CD4-positive, alpha-beta T cell treated with Interleukin-4 for 4 hours (primary cell): Measurements from ENCODE around the gene GSTT4.
"Not testable (repeated sequence)": the region's sequence is repeated elsewhere in the genome, so short reads cannot be mapped to it uniquely, and the experiment has no call there.

Source experiments
- DNase-seq: peaks from one replicate; pipeline ENCODE4 v3.0.0-alpha.2; 2020

Gene GSTT4

DNA sequence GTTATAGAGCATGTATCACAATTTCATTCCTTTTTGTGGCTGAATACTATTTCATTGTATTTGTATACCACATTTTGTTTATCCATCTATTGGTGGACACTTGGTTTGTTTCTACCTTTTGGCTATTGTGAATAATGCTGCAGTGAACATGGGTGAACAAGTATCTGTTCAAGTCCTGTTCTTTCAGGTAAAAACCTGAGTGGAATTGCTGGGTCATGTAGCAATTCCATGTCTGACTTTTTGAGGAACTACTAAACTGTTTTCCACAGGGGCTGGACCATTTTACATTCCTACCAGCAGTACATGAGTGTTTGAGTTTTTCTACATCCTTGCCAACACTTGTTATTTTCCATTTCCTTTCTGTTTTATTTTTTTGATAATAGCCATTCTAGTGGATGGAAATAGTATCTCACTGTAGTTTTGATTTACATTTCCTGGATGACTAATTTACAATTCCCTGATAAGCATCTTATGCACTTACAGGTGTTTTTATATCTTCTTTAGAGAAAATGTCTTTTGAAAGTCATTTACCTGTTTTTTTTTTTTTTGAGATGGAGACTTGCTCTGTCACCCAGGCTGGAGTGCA lies 18.0 kb upstream of the GSTT4 start:
- DNase-seq = peak; percentile 13

DNA sequence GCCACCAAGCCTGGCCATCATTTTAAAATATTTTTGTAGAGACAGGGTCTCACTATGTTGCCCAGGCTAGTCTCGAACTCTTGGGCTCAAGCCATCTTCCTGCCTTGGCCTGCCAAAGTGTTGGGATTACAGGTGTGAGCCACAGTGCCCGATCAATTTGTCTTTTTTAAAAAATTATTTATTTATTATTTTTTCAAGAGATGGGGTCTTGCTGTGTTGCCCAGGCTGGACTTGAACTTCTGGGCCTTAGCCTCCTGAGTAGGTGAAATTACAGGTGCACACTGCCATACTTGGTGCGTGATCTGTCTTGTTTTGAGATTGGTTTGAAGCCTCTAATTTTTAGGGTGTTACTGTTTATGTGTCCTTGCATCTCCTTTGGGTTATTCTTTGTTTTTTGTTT lies 16.1 kb upstream of the GSTT4 start:
- no peak for DNase-seq

DNA sequence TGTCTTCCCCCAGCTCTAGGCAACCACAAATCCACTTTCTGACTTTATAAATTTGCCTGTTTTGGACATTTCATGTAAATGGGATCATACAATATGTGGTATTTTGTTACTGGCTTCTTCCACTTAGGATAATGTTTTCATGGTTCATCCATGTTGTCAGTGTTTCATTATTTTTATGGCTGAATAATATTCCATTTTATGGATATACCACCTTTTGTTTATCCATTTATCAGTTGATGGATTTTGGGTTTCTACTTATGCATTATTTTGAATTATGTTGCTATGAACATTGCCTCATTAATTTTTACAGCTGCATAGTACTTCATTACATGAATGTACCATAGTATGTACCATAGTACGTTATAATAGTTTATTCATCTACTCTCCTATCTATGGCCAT lies 10.9 kb upstream of the GSTT4 start:
- no peak for DNase-seq

DNA sequence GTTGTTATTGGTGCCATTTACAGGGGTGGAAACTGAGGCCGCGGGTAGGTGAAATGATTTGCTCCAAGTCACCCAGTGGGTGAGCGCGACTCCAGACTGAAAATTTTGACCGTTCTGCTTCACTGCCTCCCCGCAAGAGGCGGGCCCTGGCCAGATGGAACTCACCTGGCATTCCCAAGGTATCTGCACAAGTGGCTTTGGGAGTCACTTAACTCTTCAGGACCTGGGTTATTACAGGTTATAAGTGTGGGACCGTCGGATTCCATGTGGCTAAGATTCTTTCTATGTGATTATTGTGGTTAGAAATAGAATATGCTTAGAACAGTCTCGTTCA lies 6.4 kb upstream of the GSTT4 start:
- DNase-seq = no peak

DNA sequence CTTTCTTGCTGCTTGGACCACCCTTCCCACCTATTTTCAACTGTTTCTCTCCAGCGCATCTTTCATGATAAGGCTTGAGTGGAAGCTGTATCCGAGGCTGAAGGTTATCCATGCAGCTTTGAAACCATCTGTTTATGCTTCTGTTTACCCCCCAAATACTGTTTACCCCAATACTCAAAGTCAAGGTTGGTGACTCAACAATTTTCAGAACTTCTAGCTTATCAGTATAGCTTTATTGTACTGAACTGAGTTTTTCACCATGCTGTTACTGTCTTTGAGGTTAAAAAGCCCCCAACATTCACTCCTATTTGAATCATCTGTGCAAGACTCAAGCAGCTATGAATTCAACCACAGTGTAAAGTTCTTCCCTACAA lies 4.8 kb upstream of the GSTT4 start:
- DNase-seq = no peak

DNA sequence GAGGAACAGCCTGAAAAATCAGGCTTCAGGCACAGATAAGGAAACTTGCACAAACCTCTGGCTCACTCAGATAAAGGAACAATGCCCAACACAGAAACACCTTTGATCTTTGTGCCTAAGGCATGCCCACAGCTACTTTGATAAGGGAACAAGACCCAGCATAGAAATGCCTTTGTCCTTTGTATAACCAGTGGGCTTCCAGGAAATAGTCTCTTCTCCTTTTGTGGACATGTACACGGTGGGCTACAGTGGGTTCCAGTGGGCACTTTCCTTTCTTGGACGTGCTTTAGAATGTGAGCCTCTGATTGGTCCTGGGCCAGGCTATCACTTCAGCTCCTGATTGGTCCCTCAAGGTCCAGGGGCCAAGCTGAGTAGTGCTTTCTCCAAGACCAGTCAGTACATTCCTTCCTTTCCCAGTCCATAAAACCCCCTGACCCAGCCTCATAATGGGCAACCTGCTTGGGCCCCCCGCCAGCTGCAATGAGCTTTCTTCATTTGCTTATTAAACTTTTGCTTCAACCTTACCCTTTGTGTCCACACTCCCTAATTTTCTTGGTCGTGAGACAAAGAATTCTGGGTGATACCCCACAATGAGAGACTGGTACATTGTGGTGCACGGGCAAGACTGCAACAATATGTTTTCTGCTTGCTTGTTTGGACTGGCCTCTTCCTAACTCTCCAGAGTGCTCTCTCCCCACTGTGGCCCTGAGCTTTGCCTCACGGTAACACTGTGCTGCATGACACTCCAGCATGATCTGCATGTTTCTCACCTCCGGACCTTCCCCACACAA lies 4.2 kb upstream of the GSTT4 start:
- no peak for DNase-seq

DNA sequence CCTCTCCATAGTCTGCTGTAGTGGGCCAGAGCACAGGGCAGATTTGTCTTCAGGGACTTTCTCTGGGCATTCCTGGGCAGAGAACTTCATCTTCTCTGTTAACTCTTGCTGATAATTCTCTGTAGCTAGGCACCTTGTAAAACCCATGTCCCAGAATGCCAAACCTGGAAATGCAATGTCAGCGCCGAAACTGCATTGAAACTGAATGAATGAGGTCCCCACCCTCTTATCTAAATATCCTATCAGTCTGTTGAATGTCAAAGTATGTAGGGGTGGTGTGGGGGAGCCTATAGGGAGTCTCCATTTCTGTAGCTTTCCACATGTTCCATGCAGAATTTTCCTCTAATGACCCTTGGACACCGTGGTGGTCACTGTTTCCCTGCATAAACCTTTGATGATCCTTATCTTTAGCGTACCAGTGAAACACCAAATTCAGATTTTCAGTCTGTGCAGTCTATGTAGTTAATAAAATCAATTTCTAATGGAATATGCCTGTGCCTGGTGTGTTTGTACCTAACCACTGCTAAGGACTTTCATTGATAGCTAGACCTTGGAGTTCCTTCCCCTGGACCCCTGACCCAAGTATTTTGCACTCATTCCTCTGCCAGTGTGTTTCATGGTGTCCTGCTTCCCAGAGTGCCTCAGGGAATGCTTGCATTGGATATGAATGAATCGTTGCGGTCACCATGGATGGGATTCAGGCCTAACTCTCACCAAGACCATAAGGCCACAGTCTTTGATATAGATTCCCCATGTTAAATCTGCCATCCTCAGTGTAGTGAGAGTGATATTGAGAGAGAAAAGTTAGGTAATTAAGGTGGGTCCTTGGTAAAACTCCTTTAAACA lies 3.4 kb upstream of the GSTT4 start:
- DNase-seq = no peak

DNA sequence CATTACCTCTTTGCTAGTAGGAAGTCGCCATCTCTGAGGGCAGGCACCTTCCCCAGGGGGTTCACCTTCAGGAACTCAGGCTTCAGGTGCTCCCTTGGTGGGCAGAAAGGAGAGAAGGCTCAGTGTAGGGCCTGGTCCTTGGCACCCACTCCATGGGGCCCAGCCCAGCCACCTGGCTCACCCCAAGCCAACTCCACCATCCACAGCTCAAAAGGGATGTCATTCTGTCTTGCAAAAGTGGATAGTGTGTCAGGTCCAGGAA lies 2.7 kb upstream of the GSTT4 start:
- no peak for DNase-seq

DNA sequence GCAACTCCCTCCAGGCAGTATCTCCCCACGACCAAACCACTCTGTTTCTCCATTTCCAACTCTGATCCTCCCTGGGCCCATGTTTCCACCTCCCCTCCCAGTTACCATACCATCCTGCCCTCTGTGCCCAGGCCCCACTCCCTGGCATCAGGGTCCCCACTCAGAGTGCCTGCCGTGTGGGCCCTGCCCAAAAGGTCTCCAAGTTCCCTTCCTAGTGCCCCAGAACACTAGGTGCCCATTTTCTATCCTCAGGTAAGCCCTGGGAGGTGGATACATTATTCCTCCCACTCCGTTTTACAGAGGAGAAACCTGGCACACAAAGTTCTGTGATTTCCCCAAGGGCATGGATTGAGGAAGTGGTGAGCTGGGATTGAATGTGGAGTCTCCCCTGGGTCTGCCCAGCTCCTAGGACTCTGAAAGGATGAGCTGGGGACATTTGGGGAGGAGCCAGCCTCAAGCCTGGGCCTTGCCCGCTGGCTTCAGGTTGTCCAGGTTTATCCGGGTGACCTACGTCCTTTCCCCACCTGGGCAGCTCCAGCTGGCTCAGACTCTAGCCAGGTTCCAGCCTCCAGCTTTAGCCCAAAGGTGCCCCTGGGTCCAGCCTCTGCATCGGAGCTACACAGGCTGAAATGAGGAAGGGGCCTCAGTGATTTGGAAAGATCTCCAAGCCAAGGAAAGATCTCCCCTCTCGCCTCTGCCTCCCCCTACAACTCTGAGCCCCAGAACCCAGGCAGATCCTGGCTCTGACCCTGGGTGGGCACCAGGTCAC lies 2.2 kb upstream of the GSTT4 start:
- no peak for DNase-seq

DNA sequence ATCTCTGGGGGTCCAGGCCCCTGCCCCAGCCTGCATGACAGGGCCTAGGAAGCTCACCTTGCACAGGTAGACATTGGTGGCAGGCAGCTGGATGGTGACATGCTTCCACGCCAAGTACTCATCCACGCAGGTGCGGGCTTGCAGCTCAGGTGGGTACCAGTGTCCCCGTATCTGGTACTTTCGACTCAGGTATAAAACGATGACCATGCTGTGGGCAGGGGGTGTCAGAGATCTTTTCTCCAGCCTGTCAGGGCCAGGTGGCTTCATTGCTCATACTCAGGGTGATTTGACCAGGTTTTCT lies 1.6 kb upstream of the GSTT4 start:
- no peak for DNase-seq

DNA sequence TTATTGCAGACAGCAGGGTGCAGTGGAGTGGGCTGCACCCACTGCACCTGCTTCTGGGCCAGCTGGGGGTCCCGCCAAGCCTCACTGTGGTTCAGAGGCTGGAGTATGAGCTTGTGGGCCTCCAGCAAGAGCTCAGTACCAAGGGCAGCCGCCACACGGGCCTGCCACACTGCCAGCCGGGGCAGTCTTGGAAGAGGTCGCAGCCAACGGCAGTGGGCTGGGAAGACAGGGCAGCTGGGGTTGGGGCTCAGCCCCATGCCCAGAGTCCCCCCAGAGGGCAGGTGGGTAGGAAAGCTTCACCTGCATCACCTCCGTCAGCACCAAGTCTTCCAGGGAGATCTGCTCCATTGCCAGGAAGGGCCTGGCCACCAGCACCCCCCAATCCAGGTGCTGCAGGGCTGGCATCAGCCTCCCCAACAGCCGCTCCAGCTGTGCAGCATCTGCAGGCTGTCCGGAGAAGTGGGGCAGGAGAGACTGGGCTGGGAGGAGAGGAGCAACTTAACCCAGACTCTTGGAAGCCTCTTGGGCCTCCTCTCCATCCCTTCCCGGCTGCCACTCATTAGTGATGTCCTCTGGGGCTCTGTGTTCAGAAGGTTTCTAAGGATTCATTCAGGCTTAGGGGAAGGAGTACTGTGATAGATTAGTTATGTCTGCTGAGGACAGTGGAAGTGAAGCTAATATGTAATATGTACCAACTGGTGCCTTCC lies 1.1 kb upstream of the GSTT4 start:
- DNase-seq = no peak

DNA sequence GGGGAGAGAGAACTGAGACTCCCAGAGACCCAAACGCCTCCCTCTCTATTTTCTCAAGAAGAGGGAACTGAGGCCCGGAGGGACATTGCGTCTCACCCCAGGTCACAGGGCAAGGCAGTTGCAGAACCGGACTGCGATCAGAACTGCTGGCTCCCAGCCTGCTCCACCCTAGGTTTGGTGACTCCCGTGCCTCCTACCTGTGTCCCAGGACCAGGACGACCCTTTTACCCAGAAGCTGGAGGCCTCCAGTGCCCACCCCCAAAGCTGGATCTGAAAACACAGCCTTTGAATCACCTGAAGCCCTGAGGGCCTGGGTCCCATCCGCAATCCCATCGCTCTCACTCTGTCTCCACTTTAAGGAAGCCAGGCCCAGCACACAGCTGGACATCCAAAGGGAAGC lies 1.4 kb downstream of the GSTT4 start:
- DNase-seq = no peak

DNA sequence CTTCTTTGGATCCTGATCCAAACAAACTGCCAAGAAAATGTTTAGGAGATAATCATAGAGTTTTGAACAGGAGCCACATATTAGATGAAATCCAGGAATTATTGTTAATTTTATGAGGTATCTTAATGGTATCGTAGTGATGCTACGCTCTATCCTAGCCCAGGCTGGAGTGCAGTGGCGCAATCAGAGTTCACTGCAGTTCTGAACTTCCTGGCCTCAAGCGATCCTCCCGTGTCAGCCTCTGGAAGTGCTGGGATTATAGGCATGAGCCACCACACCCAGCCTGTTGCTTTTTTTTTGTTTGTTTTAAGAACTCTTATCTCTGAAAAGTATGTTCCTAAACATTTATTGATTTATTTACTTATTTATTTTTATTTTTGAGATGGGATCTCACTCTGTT lies 2.4 kb downstream of the GSTT4 start:
- DNase-seq = no peak

DNA sequence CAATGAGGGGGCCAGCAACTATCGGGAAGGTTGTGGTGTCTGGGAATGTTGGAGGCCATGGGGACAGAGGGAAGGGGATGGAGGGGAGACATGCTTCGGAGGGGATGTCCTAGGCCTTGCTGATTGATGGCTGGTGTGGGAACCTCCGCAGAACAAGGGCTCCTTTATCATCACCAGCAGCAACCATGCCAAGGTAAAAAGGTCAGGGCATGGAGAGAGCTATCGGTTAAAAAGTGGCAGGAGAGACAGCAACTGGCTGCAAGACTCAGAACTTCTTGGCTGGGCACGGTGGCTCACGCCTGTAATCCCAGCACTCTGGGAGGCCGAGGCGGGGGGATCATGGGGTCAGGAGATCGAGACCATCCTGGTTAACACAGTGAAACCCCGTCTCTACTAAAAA lies 3.0 kb downstream of the GSTT4 start:
- no peak for DNase-seq

DNA sequence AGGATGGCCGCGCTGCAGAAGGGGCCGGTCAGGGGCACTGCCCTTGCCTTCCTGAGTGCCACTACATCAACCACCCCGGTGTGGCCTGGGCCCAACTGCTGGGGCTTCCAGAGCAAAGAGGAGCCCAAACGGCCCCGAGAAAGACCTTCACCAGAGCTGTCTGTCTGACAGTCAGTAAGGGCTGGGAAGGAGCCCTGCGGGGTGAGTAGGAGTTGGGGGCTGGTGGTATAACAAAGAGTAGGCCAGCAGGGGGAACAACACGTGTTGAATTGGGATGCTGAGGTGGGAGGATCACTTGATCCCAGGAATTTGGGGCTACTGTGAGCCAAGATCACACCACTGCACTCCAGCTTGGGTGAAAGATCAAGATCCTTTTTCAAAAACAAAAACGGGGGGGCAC lies 3.9 kb downstream of the GSTT4 start:
- no peak for DNase-seq

DNA sequence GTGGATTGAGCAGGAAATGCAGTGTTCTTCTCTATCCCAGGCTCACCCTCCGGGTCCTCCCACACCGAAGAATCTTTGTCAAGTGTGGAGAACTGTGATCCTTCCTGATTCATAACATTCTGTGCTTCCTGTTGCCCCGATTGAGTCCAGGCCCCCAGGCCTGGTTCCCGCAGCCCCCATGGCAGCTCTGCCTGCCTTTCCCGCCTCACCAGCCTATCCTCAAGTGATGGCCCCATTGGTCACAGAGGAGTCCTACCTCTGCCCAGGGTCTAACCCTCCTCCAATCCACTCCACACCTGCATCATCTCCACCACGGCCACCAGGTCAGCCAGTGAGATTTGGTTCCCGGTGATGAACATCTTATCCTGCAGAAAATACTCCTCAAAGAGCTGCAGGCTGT lies 5.5 kb downstream of the GSTT4 start:
- not testable (repeated sequence) for DNase-seq

DNA sequence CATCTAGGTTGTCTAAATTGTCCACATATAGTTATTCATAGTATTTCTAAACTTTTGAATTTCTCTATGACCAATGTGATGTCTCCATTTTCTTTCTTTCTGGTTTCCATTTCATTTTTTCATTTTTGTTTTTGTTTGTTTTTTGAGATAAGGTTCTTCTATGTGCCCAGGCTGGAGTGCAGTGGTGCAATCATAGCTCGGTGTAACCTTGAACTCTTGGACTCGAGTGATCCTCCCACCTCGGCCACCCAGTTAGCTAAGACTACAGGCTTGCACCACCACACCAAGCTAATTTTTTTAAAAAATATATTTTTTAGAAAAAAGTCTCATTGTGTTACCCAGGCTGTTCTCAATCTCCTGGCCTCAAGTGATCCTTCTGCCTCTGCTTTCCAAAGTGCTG lies 8.2 kb downstream of the GSTT4 start:
- no peak for DNase-seq

DNA sequence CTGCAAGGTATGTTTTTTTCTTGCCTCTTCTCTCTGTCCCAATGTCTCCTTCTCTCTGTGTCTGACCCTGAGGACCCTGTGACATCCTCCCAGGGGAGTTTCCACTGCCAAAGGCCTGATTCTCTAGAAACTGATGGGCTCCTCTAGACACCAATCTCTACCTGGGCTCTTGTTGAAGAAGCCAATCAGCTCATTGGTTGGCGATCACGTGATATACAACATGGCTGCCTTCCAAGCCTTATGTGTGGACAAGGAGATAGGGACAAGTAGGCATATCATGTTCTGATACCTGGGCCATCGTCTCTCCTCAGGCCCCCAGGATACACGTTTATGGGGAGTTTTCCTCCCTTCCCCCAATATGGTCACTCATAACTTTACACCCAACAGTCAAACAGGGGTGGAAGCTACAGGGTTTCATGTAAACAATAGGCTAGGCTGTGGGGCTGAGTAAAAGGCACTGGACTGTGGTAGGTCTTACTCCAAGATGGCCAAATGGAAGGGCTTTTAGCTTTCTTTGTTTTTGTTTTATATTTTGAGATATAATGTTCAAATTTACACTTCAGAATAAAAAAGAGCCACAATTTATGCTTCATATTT lies 11.6 kb downstream of the GSTT4 start:
- not testable (repeated sequence) for DNase-seq

DNA sequence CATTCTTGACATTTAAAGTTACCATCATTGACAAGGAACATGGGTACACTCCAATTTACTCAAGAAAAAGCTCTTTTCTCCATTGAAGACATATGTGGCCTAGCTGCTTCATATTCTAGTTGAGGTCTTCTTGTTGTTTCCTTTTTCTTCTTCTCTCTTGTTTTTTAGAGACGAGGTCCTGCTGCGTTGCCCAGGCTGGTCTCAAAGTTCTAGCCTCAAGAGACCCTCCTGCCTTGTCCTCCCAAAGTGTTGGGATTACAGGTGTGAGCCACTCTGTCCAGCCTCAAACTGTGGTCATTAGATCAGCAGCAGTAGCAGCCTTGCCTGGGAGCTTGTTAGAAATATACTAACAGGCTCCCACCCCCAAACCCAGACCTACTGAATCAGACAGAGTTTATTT lies 12.2 kb downstream of the GSTT4 start:
- not testable (repeated sequence) for DNase-seq

DNA sequence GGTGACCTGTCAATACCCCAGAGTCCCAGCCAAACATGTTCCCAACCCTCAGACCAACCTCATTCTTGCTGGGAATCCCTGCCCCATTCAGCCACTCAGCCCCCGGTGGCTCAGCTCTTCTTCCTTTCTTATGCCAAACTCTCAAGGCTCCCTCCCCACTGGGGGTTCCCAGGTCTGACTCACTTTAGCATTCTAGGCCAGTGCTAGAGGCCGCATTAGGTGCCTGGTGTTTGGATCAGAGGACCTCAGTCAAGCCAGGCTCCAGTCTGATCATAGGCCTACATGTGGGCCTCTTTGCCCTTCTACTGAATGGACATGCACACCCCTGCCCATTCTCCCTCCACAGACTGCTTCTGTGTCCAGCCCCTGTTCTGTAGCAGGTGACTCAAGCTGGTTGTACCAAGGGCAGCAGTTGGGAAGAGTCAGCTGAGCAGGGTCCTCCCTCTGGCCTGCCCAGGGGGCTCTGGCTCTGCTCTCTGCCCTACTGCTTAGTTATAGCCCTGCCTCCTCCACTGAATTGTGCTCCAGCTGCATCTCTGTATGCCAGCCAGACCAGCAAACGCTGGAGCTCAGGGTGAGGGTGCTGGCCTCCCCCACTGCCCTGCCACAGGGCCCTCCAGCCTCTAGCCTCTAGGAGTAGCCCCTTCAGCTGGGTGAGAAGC lies 15.5 kb downstream of the GSTT4 start:
- DNase-seq = not testable (repeated sequence)

DNA sequence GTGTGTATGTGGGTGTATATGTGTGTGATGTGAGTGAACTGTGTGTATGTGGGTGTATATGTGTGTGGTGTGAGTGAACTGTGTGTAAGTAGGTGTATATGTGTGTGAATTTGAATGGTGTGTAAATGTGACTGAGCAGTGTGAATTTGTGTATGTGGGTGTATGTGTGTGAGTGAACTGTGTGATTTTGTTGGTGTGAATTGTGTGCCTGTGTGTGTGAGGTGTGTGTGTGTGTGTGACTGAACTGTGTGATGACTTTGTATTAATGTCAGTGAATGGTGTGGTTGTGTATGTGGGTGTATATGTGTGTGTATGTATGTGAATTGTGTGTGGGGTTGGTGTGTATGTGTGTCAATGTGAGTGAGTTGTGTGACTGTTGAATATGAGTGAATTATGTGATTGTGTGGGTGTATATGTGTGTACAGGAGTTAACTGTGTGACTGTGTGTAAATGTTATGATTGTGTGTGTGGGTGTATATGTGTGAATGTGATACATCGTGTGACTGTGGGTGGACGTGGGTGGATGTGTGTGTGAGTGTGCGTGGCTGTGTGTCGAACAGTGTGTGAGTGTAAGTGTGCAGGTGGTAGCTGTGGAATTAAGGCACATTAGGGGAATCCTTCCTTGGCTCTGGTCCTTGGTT lies 18.6 kb downstream of the GSTT4 start:
- DNase-seq = not testable (repeated sequence)

DNA sequence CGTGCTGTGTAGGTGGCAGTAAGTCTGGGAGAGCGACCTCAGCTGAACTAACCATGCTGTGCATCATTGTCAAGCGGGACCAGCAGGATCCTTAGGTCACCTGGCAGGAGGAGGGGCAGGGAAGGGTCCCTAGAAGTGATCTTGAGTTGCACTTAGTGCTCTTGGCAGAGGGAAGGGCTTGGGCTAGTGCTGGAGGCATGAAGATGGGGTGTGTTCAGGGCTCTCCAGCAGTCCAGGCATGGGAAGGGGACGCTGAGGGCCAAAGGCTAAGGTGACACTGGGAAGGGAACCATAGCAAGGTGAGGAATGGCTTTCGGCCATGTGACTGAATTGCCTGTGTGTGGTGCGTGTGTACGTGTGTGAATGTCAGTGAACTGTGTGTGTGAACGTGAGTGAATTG lies 19.2 kb downstream of the GSTT4 start:
- DNase-seq = not testable (repeated sequence)
